ENCODE data around the gene PKP3. TPM values are rescaled to one million over a fixed set of nuclear protein-coding genes. Genes with fewer than 3 reads are reported as not detected.
"Not testable (repeated sequence)": the region's sequence is repeated elsewhere in the genome, so short reads cannot be mapped to it uniquely, and the experiment has no call there.

PKP3 gene
- total RNA-seq, 2 donors from 2014 or later, result not detected

DNA sequence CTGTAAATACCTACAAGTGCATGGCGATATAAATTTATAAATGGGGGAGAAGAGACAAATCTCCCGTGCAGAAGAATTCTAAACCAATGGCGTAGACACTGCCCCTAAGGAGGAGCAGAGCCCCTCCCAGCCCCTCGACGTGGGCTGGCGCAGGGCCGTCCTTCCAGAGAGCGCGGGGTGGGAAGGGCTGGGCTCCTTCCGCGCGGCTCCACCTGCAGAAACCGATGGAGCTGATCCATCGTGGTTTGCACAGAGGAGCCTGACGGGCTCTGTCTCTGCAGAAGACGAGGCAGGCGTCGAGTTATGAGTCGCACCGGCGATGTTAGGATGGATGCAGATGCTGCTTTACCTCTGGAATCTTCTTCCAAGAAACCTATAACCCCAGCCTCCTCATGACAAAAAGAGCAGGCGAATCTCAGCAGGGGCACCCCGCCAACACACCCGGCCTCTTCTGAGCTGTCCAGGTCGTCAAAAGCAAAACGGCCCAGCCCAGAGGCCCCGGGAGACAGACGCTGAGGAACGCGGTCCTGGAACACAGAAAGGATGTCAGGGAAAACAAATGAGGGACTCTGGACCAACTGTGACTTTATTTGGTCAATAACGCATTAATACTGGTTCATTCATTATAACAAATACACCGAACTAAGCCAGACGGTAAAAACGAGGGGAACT lies 35.7 kb upstream of the PKP3 start:
- H3K27ac Mint-ChIP-seq, result no peak overlapping the region
- ATAC-seq, result no peak

DNA sequence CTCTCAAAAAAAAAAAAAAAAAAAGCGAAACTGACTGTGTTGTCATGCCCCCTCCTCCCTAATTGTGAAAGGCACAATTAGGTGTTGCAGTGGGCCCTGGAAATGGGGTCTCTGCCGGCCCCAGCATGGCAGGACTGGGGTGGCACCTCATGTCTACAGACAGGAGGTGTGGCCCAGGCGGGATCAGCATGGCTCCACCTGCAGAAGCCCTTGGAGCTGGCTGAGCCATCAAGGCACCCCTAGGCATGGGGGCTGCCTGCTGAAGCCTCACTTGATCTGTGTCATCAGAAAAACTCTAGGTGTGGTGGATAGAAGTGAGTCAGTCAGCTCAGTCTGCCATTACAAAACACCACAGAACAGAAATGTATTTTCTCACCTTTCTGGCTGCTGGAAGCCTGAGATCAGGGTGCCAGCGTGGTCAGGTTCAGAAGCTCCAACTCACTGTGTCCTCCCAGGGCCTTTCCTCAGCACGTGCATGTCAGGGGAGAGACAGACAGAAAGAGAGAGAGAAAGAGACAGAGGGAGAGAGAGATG lies 34.8 kb upstream of the PKP3 start:
- Mint-ChIP-seq H3K36me3 (no peaks in the 10 kb centered on the region), H3K27me3 (no peaks in the 10 kb centered on the region), H3K9me3 (no peaks in the 10 kb centered on the region), H3K4me1 (ENCODE audit: low read depth in 2 of 2) (peaks cover 15 to 16% of the 10 kb centered on the region in 2 donors), H3K4me3 (peak overlapping the region; percentile 7), H3K27ac (peak overlapping the region in 1 of 2 donors; percentile 7)
- DNase-seq (ENCODE audit: low spot score) (no peak), ATAC-seq (peak; percentile 79 to 84)

More for the DNA sequence above, 35.7 kb upstream of the PKP3 start:
- Mint-ChIP-seq H3K9me3 (no peaks in the 10 kb centered on the region), H3K27me3 (no peaks in the 10 kb centered on the region), H3K4me1 (ENCODE audit: low read depth in 2 of 2) (peaks cover 18 to 21% of the 10 kb centered on the region in 2 donors), H3K4me3 (no peak overlapping the region), H3K36me3 (no peaks in the 10 kb centered on the region)
- DNase-seq (ENCODE audit: low spot score), result no peak

DNA sequence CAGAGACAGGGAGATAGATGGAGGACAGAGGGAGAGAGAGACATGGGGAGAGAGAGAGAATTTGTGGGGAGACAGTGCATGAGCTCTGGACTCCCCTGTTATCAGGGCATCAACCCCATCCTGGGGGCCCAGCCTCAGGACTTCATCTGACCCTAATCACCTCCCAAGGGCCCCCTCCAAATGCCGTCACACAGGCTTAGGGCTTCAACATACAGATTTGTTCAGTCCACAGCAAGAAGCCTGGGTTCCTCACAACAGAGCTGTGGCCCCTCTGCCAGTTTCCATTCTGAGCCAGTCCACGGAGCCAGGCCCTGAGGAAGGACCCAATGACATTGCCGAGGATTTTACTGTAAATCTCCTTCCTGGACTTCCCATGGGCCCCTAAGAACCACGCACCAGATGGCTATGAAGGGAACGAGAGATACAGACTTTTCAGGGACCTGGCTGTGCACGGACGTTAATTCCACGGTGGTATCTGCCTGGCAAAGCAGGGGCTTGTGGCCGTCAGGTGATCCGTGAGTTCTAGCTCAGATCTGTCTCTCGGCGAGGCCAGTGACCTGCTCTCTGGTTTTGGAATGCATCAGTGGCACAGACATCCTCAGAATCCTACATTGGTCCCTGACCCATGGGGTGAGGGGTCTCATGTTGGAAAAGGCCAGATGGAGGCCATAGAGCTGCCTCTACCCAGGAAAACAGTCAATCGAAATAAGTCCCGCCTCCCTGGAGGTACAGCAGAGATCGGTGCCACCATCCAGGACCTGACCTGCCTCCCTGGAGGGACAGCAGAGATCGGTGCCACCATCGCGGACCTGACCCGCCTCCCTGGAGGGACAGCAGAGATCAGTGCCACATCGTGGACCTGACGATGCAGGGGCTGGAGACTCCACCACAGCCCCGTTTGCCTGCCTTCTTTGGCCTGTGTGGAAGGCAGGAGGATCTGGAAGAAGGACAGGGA lies 33.4 kb upstream of the PKP3 start:
- DNase-seq (ENCODE audit: low spot score) (no peak), ATAC-seq (no peak)
- H3K4me1 Mint-ChIP-seq (ENCODE audit: low read depth in 2 of 2), result peaks cover 18% of the 10 kb centered on the region in 2 donors

DNA sequence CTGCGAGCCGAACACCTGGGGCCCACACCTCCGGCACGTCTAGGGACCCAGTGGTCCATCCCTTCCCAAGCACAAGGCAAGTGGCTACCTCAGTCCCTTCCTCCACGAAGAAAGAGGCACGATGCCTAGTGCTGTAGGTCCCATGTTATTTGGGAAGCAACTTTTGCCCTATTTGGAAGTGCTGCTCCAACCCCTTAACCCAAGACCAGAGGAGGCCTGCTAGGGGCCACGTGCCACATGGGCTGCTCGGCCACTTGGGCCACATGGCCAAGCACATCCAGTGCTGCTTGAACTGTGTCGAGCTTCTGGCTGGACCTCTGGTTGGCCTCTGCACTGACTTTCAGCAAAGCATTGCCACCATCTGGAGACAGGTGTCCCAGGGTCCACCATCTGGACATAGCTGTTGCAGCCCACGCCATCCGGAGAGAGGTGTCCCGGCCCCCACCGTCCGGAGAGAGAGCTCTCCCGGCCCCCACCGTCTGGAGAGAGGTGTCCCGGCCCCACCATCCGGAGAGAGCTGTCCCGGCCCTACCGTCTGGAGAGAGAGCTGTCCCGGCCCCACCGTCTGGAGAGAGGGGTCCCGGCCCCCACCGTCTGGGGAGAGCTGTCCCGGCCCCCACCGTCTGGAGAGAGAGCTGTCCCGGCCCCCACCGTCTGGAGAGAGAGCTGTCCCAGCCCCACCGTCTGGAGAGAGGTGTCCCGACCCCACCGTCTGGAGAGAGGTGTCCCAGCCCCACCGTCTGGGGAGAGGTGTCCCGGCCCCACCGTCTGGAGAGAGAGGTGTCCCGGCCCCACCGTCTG lies 31.2 kb upstream of the PKP3 start:
- no peak overlapping the region for H3K4me3 Mint-ChIP-seq
- DNase-seq (ENCODE audit: low spot score) (no peak), ATAC-seq (no peak)
- no peak overlapping the region for H3K27ac Mint-ChIP-seq
- H3K9me3 Mint-ChIP-seq, result no peaks in the 10 kb centered on the region
- no peaks in the 10 kb centered on the region for H3K36me3 Mint-ChIP-seq
- peaks cover 23 to 26% of the 10 kb centered on the region in 2 donors for H3K4me1 Mint-ChIP-seq (ENCODE audit: low read depth in 2 of 2)
- H3K27me3 Mint-ChIP-seq, result peaks cover 7 to 10% of the 10 kb centered on the region in 2 donors

More for the DNA sequence above, 33.4 kb upstream of the PKP3 start:
- no peak overlapping the region for H3K4me3 Mint-ChIP-seq
- no peaks in the 10 kb centered on the region for H3K9me3 Mint-ChIP-seq
- H3K36me3 Mint-ChIP-seq, result no peaks in the 10 kb centered on the region
- H3K27ac Mint-ChIP-seq, result no peak overlapping the region
- no peaks in the 10 kb centered on the region for H3K27me3 Mint-ChIP-seq

DNA sequence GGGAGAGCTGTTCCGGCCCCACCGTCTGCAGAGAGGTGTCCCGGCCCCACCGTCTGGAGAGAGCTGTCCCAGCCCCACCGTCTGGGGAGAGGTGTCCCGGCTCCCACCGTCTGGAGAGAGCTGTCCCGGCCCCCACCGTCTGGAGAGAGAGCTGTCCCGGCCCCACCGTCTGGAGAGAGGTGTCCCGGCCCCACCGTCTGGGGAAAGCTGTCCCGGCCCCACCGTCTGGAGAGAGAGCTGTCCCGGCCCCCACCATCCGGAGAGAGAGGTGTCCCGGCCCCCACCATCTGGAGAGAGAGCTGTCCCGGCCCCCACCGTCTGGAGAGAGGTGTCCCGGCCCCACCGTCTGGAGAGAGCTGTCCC lies 30.6 kb upstream of the PKP3 start:
- H3K36me3 Mint-ChIP-seq; H3K9me3 Mint-ChIP-seq; DNase-seq (ENCODE audit: low spot score); H3K4me3 Mint-ChIP-seq; ATAC-seq; H3K27ac Mint-ChIP-seq: not testable (repeated sequence)
- Mint-ChIP-seq H3K4me1 (ENCODE audit: low read depth in 2 of 2) (peaks cover 27 to 32% of the 10 kb centered on the region in 2 donors), H3K27me3 (peaks cover 12 to 16% of the 10 kb centered on the region in 2 donors)

DNA sequence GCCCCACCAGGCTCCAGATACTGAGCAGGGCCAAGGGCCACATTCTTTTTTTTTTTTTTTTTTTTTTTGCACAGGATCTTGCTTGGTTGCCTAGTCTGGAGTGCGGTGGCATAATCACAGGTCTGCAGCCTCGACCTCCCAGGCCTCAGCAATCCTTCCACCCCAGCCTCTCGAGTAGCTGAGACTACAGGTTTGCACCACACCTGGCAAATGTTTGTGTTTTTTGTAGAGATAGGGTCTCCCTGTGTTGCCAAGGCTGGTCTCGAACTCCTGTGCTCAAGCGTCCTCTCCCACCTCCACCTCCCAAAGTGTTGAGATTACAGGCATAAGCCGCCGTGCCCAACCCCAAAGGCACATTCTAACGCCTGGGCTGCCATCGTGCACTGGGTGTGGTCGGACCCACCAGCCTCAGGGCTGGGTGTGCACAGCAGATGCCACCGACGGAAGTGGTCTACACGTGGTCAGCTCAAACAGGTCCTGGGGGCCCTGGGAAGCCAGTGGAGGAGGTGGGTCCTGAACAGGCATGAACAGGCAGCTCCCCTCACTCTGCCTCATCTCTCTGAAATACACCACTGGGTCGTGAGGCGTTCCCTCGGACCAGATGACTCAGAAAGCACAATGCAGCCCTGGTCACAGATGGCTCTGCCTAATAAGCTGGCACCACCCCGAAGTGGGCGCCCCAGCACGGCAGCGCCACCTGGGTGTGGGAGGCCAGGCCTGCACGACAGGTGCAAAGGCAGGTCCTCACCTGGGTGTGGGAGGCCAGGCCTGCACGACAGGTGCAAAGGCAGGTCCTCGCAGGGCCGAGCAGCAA lies 29.9 kb upstream of the PKP3 start:
- H3K36me3 Mint-ChIP-seq, result no peaks in the 10 kb centered on the region
- H3K27me3 Mint-ChIP-seq, result peaks cover 14 to 21% of the 10 kb centered on the region in 2 donors
- no peak for DNase-seq (ENCODE audit: low spot score)
- no peaks in the 10 kb centered on the region for H3K9me3 Mint-ChIP-seq
- no peak overlapping the region for H3K27ac Mint-ChIP-seq
- peaks cover 30 to 36% of the 10 kb centered on the region in 2 donors for H3K4me1 Mint-ChIP-seq (ENCODE audit: low read depth in 2 of 2)
- ATAC-seq, result peak; percentile 75 to 81
- H3K4me3 Mint-ChIP-seq, result no peak overlapping the region

DNA sequence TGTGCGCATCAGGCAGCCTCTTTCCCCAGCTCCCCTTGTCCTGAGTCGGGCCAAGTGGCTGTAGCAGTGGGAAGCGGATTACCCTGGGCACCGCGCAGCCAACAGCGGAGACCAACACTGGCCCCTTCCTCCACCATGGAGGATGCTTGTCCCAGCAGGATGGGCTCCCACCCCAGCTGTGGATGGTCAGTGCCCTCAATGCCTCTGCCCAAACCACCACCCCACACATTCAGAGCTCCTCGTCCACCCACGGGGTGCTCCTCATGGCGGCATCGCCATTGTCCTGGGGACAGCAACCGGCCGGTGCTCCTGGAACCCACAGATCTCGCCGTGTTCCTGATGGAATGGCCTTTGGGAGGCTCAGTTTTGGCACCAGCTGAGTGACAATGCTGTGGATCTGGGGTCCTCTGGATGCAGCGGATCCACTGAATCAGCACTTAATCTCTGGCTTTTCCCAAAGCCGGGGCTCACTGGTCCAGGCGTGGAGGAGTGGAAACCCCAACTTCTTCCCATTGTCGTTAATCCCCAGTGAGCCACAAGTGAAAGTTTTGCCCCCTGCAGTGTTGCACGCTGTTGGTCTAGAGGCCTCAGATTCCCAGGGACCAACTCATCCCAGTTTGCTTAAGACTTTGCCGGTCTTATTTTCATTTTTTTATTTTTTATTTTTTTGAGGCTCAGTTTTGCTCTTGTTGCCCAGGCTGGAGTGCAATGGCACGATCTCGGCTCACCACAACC lies 28.9 kb upstream of the PKP3 start:
- H3K36me3 Mint-ChIP-seq, result no peaks in the 10 kb centered on the region
- H3K9me3 Mint-ChIP-seq, result no peaks in the 10 kb centered on the region
- DNase-seq (ENCODE audit: low spot score), result no peak
- H3K27ac Mint-ChIP-seq, result no peak overlapping the region
- H3K27me3 Mint-ChIP-seq, result peaks cover 14 to 21% of the 10 kb centered on the region in 2 donors
- H3K4me1 Mint-ChIP-seq (ENCODE audit: low read depth in 2 of 2), result peaks cover 20 to 30% of the 10 kb centered on the region in 2 donors
- H3K4me3 Mint-ChIP-seq, result no peak overlapping the region
- no peak for ATAC-seq

DNA sequence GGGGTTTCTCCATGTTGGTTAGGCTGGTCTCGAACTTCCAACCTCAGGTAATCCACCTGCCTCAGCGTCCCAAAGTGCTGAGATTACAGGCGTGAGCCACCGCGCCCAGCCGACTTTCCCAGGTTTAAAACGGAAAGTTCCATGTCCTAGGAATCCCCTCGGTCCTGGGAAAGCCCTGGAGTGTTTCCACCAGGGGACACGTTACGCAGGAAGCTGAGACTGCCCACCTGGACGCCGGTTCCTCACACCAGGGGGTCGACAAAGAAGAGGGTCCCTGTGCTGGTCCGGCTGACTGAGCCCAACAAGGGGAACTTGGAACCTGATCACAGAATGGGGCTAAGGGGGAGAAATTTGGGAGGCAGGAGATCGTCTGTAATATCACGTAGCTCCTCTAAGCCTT lies 28.2 kb upstream of the PKP3 start:
- no peaks in the 10 kb centered on the region for H3K9me3 Mint-ChIP-seq

DNA sequence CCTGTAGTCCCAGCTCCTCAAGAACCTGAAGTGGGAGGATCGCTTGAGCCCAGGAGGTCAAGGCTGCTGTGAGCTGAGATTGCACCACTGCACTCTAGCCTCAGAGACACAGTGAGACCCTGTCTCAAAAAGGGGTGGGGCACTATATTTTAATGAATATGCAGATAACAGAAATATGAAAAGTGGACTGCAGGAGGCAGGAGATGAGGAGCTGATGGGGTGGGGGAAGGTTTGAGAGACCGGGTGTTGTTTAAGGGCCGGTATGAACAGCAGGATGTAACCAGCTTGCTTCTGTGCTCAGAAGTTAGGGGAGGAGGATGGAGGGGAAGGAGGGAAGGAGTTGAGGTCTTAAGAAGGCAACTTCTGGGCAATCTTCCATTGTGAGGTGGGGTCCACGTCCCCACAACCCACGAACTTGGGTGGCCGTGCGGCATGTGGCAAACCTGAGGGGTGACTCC lies 26.0 kb upstream of the PKP3 start:
- Mint-ChIP-seq H3K4me1 (ENCODE audit: low read depth in 2 of 2) (peaks cover 24 to 28% of the 10 kb centered on the region in 2 donors), H3K36me3 (no peaks in the 10 kb centered on the region), H3K9me3 (no peaks in the 10 kb centered on the region), H3K4me3 (peak overlapping the region; percentile 42), H3K27ac (peak overlapping the region in 1 of 2 donors; percentile 33), H3K27me3 (peaks cover 14 to 21% of the 10 kb centered on the region in 2 donors)
- DNase-seq (ENCODE audit: low spot score) (no peak), ATAC-seq (no peak)

More for the DNA sequence above, 28.2 kb upstream of the PKP3 start:
- no peaks in the 10 kb centered on the region for H3K36me3 Mint-ChIP-seq
- no peak overlapping the region for H3K27ac Mint-ChIP-seq
- peaks cover 14 to 21% of the 10 kb centered on the region in 2 donors for H3K27me3 Mint-ChIP-seq
- no peak overlapping the region for H3K4me3 Mint-ChIP-seq
- ATAC-seq (no peak), DNase-seq (ENCODE audit: low spot score) (no peak)
- peaks cover 20 to 30% of the 10 kb centered on the region in 2 donors for H3K4me1 Mint-ChIP-seq (ENCODE audit: low read depth in 2 of 2)

DNA sequence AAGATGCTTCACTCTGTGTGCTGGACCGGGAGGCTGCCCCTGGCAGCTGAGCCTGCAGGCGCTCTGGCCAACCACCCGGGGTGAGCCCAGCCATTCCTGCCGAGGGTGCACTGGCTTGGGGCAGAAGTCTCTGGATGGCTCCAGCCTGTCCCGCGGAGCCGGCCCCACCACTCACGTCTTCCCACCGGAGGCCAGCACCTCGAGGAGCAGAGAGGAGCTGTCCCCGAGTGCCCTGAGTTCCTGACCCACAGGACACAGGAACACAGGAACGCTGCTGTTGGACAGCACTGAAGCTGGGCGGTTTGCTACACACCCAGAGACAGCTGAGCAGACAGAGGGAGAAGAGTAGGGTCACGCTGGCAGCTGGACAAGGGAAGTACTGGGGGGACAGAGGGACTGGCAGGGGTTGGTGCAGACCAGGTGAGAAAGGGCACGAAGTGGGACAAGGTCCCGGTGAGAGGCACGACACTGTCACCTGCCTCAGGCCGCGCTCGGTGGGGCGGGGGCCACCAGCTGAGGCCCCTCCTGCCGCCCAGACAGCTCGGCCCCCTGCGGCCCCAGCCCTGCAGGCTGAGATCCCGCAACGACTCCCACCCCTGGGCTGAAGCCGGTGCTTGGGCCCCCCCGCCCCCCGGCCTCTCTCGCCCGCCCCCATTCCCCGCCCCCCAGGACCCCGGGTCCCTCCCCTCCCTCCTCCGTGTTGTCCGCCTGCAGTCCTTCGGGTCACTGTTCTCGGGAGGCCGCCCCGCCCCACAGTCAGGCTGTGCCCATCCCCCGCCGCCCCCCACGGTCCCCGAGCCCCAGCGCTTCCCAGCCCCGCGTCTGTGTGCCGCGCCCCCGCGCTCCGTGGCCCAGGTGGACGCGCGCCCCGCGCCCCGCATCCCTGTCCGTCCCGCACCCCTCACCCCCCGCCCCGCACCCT lies 25.3 kb upstream of the PKP3 start:
- no peaks in the 10 kb centered on the region for H3K36me3 Mint-ChIP-seq
- no peak for ATAC-seq
- DNase-seq (ENCODE audit: low spot score), result peak; percentile 44
- peaks cover 24 to 28% of the 10 kb centered on the region in 2 donors for H3K4me1 Mint-ChIP-seq (ENCODE audit: low read depth in 2 of 2)
- peak overlapping the region; percentile 82 for H3K4me3 Mint-ChIP-seq
- H3K27me3 Mint-ChIP-seq, result peaks cover 14 to 21% of the 10 kb centered on the region in 2 donors
- no peaks in the 10 kb centered on the region for H3K9me3 Mint-ChIP-seq
- no peak overlapping the region for H3K27ac Mint-ChIP-seq

DNA sequence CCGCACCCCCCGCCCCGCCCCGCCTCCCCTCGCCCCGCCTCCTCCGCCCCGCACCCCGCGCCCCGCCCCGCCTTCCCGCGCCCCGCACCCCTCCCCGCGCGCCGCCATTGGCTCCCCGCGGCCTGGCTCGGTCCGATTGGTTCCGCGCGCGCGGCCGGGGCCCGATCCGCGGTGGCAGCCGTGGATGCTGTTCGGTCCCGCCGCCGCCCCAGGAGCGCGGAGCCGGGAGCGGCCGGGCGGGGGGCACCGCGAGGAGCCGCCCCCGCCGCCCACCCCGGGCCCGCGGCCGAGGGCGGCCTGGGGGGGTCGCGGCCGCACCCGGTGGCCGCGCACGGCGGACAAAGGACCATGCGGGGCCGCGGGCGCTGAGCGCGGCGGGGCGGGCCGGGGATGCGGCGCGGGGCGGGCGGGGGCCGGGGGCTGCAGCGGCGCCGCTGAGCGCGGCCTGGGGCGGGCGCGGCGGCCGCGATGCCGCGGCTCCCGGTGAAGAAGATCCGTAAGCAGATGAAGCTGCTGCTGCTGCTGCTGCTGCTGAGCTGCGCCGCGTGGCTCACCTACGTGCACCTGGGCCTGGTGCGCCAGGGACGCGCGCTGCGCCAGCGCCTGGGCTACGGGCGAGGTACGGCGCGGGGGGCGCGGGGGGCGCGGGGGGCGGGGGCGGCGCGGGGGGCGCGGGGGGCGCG lies 24.5 kb upstream of the PKP3 start, which contains the start of gene B4GALNT4:
TSS of gene B4GALNT4 (plus strand) at position 164 of the 683 bp plus-strand sequence. CDS start at position 469, 305 bp downstream.
- H3K4me1 Mint-ChIP-seq (ENCODE audit: low read depth in 2 of 2), result peaks cover 18 to 28% of the 10 kb centered on the region in 2 donors
- no peaks in the 10 kb centered on the region for H3K36me3 Mint-ChIP-seq
- peak within 1 kb of the TSS; percentile 82 for H3K4me3 Mint-ChIP-seq
- H3K27me3 Mint-ChIP-seq, result peaks cover 14 to 21% of the 10 kb centered on the region in 2 donors
- no peak for DNase-seq (ENCODE audit: low spot score)
- H3K9me3 Mint-ChIP-seq, result no peaks in the 10 kb centered on the region
- no peak within 1 kb of the TSS for H3K27ac Mint-ChIP-seq
- ATAC-seq, result no peak
